LNCaP clone FGC (cell line): ENCODE results near the gene ME3.

Experiments used
- DNase-seq: peaks from one replicate; pipeline ENCODE4 v3.0.0-alpha.2; 2011; ENCODE audit warnings: low read depth
- H3K4me3 ChIP-seq: 2 replicates; pipeline ENCODE4 v1.5.1; 2011; ENCODE audit warnings: mild to moderate bottlenecking, low read depth, low read length, control low read depth
- CTCF ChIP-seq: IDR thresholded peaks from 2 replicates; pipeline ENCODE4 v1.5.1; 2012; ENCODE audit warnings: mild to moderate bottlenecking; ENCODE audit not compliant: control insufficient read depth, insufficient read depth; ENCODE audit errors: extremely low read depth

The ME3 gene

GRCh38 chr11:86468169-86468568 is 204.2 kb downstream of the ME3 start:
- no peak for TF ChIP-seq CTCF
- no peak for DNase-seq
- H3K4me3 ChIP-seq = no peak overlapping the region

- no peak for TF ChIP-seq CTCF
- no peak overlapping the region for H3K4me3 ChIP-seq
- peak; percentile 3 for DNase-seq
Observed at GRCh38 chr11:86464509-86465221, 207.8 kb downstream of the ME3 start.

- no peak overlapping the region for H3K4me3 ChIP-seq
- no peak for DNase-seq
- no peak for TF ChIP-seq CTCF
Observed at GRCh38 chr11:86463955-86464354, 208.5 kb downstream of the ME3 start.

GRCh38 chr11:86463120-86463519 is 209.3 kb downstream of the ME3 start:
- H3K4me3 ChIP-seq = no peak overlapping the region
- DNase-seq = no peak
- TF ChIP-seq CTCF = no peak

- TF ChIP-seq CTCF = no peak
- no peak overlapping the region for H3K4me3 ChIP-seq
- no peak for DNase-seq
Observed at GRCh38 chr11:86461892-86462291, 210.5 kb downstream of the ME3 start.

GRCh38 chr11:86460461-86461385 is 211.7 kb downstream of the ME3 start:
- TF ChIP-seq CTCF = no peak
- no peak overlapping the region for H3K4me3 ChIP-seq
- DNase-seq = no peak
